Renal cortical epithelial cell (primary cell): Measurements from ENCODE around the gene YEATS2. TPM values are rescaled to one million over a fixed set of nuclear protein-coding genes. Genes with fewer than 3 reads are reported as not detected.

Source experiments
- DNase-seq: peaks from one replicate; pipeline ENCODE4 v3.0.0-alpha.2; 2011; ENCODE audit warnings: low read depth
- total RNA-seq: library from RNA; depleted of rRNA; stranded (reverse); fragments of >200 nt; gene quantifications from 2 replicates; pipeline ENCODE4 v1.2.3, GENCODE V29; 2014

Gene YEATS2
- total RNA-seq, 1 donor from 2014 or later, result 43.9 TPM

DNA sequence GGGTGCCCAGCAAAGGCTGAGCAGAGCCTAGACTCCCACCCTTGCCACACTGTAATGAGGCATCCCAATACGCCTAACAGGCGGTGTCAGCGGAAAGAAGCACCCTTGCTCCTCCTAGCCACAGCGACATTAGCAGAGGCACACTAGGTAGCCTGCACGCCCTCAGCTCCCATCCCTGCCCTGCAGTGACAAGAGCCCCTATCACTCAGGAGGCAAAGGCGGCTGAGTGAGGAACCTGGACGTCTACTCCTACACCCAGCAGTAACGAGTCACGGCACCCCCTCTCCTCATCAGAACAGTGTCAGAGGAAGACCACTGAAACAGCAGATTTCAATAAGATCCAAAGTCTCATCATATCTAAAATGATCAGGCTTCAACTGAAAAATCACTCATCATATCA, 139.8 kb downstream of the YEATS2 start:
- DNase-seq, result no peak

DNA sequence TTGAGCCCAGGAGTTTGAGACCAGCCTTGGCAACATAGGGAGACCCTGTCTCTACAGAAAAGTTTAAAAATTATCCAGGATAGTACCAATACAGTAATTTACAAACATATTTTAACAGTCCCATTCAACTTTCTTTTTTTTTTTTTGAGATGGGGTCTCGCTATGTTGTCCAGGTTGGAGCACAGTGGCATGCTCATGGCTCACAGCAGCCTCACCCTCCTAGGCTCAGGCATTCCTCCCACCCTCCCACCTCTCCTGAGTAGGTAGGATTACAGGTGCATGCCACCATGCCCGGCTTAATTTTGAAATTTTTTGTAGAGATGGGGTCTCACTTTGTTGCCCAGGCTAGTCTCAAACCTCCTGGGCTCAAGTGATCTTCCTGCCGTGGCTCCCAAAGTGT, 140.3 kb downstream of the YEATS2 start:
- DNase-seq, result no peak

DNA sequence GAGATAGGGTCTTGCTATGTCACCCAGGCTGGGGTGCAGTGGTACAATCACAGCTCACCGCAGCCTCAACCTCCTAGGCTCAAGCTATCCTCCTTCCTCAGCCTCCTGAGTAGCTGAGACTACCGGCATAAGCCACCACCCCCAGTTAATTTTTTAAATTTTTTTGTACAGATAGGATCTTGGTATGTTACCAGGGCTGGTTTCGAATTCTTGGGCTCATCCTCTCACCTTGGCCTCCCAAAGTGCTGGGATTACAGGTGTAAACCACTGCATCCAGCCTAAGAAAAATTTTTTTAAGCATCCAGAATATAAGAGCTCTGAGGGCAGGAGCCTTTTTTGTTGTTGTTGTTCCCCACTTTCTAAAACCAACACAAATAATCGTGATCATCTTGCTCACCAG, 142.2 kb downstream of the YEATS2 start:
- no peak for DNase-seq

DNA sequence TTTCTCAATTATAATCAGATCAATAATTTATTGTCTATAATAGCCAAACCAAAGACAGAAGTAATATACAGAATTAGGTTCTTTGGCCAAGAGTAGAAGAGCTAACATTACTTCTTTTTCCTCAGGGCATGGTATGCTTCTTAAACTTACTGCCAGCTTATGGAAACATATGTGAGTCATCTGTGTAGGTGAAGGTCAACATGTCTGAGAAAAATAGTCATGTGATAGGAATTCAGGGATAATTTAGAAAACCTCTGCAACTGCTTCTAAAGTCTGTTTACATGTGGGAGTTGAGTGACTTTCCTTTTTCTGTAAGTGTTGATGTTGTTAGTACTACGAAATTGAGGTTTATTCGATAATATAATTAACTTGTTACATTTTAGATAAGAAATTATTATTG, 147.0 kb downstream of the YEATS2 start:
- peak; percentile 79 for DNase-seq

DNA sequence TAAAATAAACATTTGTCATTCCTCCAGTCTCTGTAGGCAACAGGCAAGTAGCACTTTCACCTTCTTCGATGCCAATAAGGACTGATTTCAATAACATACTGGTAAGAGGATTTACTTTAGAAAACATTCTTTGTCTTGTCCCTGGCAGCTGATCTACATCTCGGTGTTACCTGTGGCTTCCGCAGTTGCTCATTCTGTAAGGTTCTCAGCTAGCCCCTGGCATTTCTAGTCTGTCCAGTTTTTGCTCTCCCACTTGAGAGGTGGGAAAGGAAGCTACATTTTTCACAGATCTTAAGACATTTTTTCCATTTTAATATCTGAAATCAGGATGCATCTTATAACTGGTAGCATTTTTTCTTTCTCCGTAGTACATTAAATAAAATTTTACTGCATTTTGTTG, 147.5 kb downstream of the YEATS2 start:
- DNase-seq, result no peak

DNA sequence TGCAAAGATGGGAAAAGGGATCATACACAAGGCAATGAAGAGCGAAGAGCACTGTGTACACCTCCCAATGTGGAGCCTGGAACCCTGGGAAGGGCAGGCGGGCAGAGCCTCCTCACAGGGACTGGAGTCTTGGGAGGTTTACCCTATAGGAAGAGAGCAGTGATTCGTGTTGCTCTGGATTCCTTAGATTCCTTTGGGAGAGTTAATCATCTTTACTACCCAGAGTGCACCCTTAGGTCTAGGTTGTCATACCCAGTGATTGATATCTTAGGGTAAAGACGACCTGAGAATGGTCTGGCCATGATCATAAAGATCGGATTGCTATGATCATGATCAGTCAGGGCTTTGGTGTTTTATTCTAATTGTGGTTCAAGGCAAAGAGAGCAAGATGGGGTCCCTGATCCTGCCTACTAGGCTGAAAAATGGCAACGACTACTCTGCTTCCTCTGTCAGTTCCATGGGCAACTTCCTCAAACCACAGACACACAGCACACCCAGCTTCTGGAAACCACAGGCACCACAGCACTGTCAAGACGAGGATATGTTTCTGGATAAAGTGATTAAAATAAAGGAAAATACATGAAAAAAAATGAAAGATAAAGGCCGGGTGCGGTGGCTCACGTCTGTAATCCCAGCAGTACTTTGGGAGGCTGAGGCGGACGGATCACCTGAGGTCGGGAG, 148.2 kb downstream of the YEATS2 start:
- DNase-seq, result peak; percentile 25

DNA sequence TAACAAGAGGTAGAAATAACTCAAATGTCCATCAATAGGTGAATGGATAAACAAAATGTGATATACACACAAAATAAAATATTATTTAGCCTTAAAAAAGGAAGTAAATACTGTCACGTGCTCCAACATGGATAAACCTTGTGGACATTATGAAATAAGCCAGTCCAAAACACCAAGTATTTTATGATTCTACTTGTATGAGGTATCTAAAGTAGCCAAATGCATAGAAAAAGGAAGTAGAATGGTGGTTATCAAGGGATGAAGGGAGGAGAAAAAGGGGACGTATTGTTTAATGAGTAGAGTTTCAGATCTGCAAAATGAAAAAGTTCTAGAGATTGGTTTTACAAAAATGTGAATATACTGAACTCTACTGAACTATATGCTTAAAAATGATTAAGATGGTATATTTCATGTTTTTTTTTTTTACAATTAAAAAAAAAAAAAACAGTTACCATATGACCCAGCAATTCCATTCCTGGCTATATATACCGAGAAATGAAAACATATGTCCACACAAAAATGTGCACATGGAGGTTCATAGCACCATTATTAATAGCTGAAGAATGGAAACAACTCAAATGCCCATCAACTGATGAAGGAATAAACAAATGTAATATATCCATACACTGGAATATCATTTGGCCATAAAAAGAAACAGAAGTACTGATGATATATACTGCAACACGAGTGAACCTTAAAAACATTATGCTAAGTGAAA, 156.9 kb downstream of the YEATS2 start:
- no peak for DNase-seq

DNA sequence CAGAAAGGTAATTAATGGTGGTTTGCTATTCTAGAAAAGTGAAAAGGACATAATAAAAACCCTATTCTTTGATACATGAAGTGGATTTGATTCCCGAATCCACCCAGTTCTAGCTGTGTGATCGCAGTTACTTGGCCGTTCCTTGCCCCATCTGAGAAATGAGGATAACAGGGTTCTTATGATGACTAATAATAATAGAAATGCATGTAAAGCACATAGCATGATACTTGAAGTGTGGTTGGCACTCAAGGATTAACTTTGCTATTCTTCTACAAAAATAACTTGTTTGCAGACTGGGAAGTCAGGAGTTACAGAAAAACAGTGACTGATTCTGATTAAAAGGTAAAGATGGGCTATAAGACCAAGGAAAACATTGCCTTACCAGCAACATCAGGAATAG, 160.3 kb downstream of the YEATS2 start:
- no peak for DNase-seq

Other genes starting within 250 kb of the YEATS2 start
- gene KLHL6, start 142.1 kb upstream of the YEATS2 start, total RNA-seq, result under 0.01 TPM in 1 of 2 replicates, not detected in the other
- gene KLHL24, start 62.2 kb upstream of the YEATS2 start, total RNA-seq, result 78.5 and 122 TPM in 2 replicates
- gene MAP6D1, start 127.8 kb downstream of the YEATS2 start, total RNA-seq, result 2.3 and 2.5 TPM in 2 replicates
- gene PARL, start 187.1 kb downstream of the YEATS2 start, total RNA-seq, result 43.7 and 53.5 TPM in 2 replicates